LNCAP (cell line): ENCODE measurements around the gene KANSL1L.

Experiments used
- TF ChIP-seq, protein P1 (sequence below): fragments of 450-650 bp; IDR thresholded peaks from 2 replicates; pipeline ENCODE4 v1.5.1; 2017; ENCODE audit warnings: mild to moderate bottlenecking

KANSL1L gene

DNA sequence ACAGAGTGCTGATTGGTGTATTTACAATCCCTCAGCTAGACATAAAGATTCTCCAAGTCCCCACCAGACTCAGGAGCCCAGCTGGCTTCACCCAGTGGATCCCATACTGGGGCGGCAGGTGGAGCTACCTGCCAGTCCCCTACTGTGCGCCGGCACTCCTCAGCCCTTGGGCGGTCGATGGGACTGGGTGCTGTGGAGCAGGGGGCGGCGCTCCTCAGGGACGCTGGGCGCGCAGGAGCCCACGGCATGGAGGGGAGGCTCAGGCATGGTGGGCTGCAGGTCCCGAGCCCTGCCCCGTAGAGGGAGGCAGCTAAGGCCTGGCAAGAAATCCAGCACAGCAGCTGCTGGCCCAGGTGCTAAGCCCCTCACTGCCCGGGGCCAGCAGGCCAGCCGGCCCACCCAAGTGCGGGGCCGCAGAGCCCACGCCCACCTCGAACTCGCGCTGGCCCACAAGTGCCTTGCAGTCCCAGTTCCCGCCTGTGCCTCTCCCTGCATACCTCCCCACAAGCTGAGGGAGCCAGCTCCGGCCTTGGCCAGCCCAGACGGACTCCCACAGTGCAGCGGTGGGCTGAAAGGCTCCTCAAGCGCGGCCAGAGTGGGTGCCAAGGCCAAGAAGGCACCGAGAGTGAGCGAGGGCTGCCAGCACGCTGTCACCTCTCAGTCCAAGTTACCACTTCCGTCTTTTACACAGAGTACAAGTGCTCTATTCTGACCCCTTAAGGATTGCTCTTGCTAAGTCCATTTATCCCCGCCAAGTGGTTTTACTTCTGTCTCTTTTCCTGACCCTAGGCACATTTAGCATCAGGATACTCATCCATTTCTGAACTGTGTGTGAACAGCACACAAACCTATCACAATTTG is 170.5 kb downstream of the KANSL1L start:
- TF ChIP-seq, protein P1, sequence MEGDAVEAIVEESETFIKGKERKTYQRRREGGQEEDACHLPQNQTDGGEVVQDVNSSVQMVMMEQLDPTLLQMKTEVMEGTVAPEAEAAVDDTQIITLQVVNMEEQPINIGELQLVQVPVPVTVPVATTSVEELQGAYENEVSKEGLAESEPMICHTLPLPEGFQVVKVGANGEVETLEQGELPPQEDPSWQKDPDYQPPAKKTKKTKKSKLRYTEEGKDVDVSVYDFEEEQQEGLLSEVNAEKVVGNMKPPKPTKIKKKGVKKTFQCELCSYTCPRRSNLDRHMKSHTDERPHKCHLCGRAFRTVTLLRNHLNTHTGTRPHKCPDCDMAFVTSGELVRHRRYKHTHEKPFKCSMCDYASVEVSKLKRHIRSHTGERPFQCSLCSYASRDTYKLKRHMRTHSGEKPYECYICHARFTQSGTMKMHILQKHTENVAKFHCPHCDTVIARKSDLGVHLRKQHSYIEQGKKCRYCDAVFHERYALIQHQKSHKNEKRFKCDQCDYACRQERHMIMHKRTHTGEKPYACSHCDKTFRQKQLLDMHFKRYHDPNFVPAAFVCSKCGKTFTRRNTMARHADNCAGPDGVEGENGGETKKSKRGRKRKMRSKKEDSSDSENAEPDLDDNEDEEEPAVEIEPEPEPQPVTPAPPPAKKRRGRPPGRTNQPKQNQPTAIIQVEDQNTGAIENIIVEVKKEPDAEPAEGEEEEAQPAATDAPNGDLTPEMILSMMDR, result no peak

DNA sequence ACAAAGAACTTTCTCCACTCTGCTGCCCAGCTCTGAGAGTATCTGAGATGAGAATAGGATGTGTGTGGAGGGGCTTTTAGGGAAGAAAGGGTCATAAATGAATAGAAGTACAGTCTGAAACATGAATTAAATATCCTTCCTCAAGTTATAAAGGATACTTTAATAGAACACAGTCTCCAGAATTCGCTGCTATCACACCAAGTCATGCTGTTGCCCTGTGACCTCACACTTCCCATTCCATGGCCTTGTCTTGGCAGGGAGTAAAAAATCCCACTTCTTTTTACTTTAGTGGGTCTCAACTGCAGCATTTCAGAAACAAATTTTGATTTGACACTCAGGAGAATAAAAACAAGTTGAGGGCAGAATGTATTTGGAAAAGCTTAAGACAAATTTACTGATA is 172.6 kb downstream of the KANSL1L start:
- TF ChIP-seq, protein P1, result no peak

DNA sequence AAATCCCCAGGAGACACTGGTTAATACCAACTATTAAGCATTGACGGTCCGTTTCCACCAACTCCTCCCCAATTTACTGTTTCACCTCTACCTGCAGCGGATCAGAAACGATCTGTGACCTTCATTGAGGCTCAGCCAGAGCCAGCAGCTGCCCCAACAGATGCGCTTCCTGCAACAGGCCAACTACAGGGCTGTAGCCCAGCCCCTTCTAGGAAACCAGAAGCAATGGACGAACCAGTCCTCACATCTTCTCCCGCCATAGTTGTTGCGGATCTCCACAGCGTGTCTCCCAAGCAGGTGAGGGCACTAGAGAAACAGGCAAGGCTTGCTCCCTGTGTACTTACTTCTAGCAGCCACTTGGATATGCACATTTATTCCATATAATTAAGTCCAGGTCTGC is 177.2 kb downstream of the KANSL1L start:
- TF ChIP-seq, protein P1, result no peak

DNA sequence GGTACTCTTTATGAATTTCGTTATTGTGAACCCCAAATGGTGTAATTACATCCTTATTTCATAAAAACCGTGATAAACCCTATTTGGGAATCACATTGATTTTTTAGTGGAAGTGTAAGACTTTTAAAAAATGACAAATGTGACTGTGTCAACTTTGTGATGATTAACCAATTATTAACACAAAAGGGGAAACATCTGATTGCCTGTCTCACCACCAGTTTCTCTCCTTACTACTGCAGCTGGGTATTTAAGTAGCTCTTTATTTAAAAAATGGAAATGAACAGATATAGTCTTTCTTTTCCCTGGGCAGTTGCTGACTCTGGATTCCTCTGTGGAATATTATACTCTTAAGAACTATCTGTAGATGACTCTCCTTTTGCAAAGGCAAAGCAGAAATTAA is 180.4 kb downstream of the KANSL1L start:
- TF ChIP-seq, protein P1, result no peak

DNA sequence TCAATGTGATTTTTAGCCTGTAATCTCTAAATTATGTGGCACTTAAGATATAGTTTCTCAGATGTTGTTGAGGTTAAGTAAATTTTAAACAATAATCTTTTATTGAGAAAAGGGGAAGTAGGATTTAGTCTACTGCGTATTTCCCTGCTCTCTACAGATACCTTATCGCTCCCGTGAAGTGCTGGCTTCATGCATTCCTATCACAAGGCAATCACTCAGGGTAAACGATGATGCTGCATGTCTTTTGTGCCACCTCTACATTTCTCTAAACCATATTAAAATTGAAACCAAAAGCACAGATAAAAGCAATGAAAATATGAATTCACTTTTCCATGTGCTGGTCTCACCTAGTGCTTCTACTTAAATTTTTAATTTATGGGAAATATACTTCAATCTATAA is 183.2 kb downstream of the KANSL1L start:
- TF ChIP-seq, protein P1, result no peak

DNA sequence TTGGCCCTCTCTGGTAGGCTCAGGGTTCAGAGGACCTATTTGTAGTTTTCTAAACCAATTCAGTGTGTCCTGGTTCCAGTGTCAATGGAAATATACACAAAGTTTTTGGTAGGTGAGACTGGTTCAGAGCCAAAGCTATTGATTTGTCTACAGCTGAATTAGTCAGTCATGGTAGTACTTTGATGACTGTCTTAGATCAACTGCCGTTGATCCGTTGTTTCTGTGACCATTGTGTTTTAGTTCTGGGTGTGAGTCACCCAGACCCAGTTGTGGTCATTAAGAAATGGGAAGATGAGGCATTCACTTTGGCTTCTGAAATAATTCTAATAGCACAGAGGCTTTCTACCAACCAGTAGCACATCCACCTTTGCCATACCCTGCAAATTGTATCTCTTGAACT is 184.8 kb downstream of the KANSL1L start:
- TF ChIP-seq, protein P1, result no peak

DNA sequence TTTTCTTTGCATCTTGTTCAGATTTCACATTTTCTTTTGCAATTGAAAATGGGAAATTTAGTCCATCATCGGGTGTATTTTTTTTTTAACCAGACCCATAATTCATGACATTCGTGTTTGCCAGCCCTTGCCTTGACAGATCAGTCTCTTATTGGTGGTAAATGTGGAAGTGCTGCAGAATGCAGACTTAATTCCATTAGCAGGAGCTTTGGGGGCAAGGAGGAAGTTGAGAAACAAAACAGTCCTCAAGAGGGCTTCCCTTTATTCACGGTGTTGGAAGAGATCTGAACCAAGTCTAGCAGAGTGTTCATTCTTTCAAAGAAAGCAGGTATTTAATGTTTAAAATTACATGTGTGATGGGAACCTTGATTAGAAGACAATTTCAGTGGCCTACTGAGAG is 185.3 kb downstream of the KANSL1L start:
- TF ChIP-seq, protein P1, result no peak
